T-helper 22 cell (primary cell): ENCODE data around the gene CYB5A.

ENCODE experiments used
- DNase-seq: peaks from one replicate; pipeline ENCODE4 v3.0.0-alpha.2; 2020; ENCODE audit warnings: low read depth

CYB5A gene

DNA sequence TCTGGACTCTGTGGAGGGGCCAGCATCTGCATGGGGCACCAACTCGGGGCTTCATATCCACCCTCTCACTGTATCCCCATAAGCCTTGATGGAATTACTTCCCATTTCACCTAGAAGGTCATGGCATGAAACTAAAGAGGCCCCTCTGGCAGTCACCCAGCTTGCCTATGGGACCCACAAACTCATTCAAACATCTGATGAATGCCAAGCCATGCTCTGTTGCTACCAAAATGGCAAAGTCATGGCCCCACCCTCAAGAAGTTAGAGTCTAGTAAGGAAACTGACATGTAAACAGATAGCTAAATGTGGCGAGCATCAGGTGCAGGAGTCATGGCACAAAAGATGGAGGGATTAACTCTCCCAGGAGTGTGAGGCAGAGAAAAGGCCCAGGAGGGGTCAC, 14.5 kb downstream of the CYB5A start:
- no peak for DNase-seq

GRCh38 chr18:74276609-74277008, 15.2 kb downstream of the CYB5A start:
- DNase-seq: no peak

DNA sequence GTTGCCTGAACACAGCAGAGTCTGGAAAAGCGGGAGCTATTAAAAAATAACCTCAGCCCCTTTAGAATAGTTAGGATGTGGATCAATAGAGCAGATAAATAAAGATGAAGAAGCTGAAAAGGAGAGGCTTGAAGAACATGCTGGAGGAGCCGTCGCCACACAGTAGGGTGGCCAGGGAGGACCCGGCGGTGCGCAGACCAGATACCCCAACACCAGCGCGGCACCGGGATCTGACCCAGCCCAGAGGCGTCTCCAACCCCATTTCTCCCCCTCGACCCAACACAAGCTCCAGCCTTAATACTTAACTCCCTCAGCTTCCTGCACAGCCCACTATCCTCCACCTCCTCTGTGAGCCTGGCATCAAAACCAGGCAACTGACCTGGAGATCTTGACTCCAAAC, 16.0 kb downstream of the CYB5A start:
- DNase-seq: no peak

GRCh38 chr18:74274700-74275099, 17.1 kb downstream of the CYB5A start:
- no peak for DNase-seq

DNA sequence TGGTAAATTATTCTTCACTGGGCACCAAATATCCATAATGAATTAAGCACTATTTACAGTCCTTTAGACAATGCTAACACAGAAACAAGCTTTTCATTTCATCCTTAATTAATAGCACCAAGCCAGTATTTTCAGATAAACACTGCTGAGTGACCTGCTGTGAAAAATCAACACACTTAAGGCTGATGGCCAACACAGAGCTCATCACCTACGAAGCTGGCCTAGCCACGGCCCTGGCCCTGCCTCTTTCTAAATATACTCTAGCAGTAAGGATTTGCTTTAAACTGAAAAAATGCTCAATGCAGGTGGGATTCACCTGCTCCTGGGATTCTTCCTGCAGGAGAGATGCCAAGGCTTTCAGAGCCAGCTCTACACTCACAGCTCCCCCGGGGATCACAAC, 18.4 kb downstream of the CYB5A start:
- no peak for DNase-seq

DNA sequence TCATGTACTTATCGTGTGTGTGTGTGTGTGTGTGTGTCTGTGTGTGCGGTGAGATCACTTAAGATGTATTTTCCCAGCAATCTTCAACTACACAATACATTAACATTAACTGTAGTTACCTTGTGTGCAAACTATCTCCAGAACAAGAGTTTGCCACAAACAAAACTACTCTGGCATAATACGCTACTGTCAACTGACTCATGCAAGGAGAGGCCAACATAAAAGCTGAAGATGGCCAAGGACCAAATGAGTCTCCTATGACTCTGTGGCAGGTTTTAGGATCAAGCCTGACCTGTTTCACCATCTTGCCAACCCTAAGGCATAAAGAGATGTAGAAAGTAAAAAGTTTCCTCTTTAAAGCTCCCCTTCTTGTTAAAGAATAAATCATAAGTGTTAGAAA, 20.1 kb downstream of the CYB5A start:
- DNase-seq: no peak

DNA sequence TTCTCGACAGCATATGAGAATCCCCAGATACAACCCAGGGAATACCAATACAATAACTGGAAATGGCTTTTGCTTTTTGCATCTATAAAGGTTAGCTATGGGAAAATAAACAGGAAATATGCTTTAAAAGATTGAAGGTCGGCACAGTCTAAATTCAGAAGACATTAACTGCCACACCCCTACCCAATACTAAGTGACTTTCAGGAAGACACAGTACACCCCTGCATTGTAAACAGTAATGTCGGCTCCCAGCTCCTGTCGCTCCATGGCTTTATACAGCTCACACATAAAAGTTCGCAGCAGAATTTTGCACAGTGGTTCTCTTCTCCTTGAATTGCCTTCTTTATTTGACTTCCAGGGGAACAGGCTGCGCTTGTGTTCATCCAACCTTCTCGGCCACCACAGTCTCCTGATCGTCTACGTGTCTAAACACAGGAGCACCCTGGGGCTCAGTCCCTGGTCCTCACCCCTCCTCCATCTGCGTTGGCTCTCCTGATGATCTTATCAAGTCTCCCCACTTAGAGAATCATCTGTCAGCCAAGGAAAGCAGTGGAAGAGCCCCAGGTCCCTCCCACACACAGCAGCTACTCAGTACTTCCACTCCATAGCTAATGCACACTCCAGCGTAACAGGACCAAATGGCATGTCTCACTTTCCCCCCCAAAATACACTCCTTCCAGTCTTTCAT, 22.7 kb downstream of the CYB5A start:
- no peak for DNase-seq

GRCh38 chr18:74268175-74268574, 23.6 kb downstream of the CYB5A start:
- no peak for DNase-seq

GRCh38 chr18:74266161-74266560, 25.6 kb downstream of the CYB5A start:
- DNase-seq: no peak

DNA sequence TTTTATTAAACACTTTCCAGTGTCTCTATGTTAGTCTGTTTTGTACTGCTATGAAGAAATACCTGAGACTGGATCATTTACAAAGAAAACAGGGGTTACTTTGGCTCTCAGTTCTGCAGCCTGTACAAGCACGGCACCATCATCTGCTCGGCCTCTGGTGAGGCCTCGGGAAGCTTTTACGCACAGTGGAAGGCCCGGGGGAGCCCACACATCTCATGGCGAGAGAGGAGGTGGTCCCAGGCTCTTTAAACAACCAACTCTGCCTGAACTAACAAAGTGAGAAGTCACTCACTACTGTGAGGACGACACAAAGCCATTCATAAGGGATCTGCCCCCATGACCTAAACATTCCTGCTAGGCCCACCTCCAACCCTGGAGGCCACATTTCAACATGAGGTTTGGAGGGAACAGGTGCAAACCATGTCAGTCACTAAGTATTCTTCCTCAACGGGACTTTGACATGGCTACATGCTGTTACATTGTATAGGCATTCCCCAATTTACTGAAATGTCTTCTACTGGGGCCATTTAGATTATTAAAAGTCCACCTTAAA, 26.1 kb downstream of the CYB5A start:
- DNase-seq: no peak

- DNase-seq: no peak
Measured at GRCh38 chr18:74264303-74265020, 27.3 kb downstream of the CYB5A start.

GRCh38 chr18:74261053-74261713, 30.6 kb downstream of the CYB5A start:
- DNase-seq: no peak

GRCh38 chr18:74259347-74259746, 32.4 kb downstream of the CYB5A start:
- DNase-seq: no peak

DNA sequence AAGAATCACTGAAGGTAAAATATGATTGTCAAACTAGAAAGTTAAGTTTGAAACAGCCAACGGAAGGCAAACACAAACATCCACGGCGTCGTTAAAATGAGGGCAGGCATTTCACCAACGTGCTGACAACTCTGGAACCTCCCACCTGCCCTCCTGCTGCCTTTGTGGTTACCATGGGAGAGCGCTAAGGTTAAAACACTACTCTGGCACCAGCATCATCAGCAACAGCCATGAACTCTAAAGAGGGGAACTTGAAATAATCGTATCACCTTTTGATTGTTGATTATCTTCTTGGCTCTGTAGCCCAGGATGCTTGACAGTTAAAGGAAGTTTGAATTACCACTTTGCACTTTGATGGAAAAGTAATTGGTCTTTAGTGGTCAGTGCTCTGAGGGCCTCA, 34.7 kb downstream of the CYB5A start:
- DNase-seq: no peak

DNA sequence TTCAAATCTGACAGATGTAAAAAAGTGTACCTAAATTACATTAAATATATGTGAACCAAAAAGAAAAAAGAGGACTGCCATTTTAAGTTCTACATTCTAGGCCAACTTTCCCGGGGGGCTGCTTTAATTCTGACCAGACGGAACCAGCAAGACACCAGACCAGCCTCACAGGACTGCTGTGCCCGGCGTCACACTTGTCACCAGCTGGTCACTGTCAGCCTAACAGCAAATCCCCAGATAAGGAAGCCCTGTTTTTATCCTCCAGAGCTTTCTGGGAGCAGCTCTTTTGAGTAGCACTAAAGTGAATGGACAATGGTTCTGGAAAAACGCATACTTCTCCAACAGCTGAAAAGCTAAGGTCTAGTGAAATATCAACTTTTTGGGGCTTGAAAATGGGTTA, 35.6 kb downstream of the CYB5A start:
- DNase-seq: no peak

- no peak for DNase-seq
Measured at GRCh38 chr18:74255131-74255616, 36.6 kb downstream of the CYB5A start.

- DNase-seq: no peak
Measured at GRCh38 chr18:74252039-74252395, 39.7 kb downstream of the CYB5A start.

GRCh38 chr18:74251297-74252038, 40.3 kb downstream of the CYB5A start:
- no peak for DNase-seq

DNA sequence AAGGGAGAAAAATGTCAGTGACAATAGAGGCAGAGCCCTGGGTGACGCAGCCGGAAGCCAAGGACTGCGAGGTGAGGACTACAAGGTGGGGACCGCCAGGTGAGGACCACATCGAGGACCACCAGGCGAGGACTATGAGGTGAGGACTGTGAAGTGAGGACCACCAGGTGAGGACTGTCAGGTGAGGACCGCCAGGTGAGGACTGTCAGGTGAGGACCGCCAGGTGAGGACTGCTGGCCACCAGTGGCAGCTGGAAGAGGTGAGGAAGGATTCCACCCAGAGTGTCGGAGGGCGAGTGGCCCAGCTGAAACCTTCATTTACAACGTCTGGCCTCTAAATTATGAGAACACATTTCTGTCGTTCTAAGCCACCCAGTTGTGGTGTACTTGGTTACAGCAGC, 41.6 kb downstream of the CYB5A start:
- no peak for DNase-seq

DNA sequence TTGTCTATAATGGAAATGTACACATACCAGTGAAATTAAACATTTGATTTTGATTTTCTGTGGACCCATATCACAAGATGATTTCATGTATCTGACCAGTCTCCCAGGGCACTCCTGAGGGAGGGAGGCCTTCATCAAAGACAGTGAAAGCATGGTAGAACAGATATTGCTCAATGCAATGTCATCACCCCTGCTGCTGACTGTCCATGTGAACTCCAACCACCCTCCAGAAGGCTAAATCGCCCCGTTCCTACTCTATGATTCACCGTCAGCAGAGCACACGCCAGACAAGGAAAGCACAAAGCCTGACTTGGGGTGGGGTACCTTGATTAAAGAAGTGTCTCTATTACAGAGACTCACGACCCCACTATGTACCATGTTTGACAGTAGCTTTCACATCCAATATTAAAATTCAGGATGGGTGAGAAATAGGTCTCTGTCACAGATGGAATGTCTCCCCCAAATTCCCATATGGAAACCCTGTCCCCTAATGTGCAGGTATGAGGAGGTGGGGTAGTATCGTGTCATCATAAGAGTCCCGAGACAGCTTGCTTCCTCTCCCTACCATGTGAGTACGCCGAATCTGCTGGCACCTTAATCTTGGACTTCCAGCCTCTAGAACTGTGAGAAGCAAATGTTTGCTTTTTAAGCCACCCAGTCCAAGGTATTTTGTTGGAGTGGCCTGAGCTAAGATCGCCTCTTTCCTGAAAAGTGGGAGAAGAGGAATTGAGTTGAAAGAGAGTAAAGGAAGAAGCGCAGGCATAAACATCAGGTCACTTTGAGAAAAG, 42.4 kb downstream of the CYB5A start:
- no peak for DNase-seq

GRCh38 chr18:74248595-74248994, 43.2 kb downstream of the CYB5A start:
- DNase-seq: no peak
